Mucosa of descending colon (tissue), 3 donors: Measurements from ENCODE around the gene PDGFD. TPM values are rescaled to one million over a fixed set of nuclear protein-coding genes. Genes with fewer than 3 reads are reported as not detected.

Experiments
- ATAC-seq: fragments of 200-7000 bp; cut with Tn5 transposase; one replicate; pipeline ENCODE4 v1.9.1; 2020; ENCODE audit warnings: mild to moderate bottlenecking, moderate library complexity
- DNase-seq, 3 donors: peaks; one replicate each; pipeline ENCODE4 v3.0.0-alpha.2; 2020
- H3K36me3 ChIP-seq: fragments of 200-600 bp; one replicate; pipeline ENCODE4 v1.8.0; 2021; ENCODE audit warnings: low read depth, mild to moderate bottlenecking
- H3K4me1 ChIP-seq: fragments of 200-600 bp; one replicate; pipeline ENCODE4 v1.8.0; 2021; ENCODE audit warnings: low read depth, mild to moderate bottlenecking
- H3K4me3 ChIP-seq: fragments of 200-600 bp; one replicate; pipeline ENCODE4 v1.8.0; 2021; ENCODE audit warnings: mild to moderate bottlenecking
- H3K9me3 ChIP-seq: fragments of 200-600 bp; one replicate; pipeline ENCODE4 v1.8.0; 2021; ENCODE audit warnings: mild to moderate bottlenecking
- intact Hi-C, 2 donors: fragments of 100-400 bp; cut with DNase I in 1 of 2; cut with micrococcal nuclease in 1 of 2; formaldehyde crosslinking; loops; one replicate each; pipeline versions ENCODE4 v1.11.0 to v1.11.1; 2022; cut with DNase I, micrococcal nuclease
- total RNA-seq, 3 donors: library from RNA; stranded (reverse); fragmentation: NEBNext Ultra II Directional in 2 of 3; extraction: Animal tissue kit (Norgen Biotek cat#: 25700) in 2 of 3; gene quantifications; one replicate each; pipeline versions ENCODE4 v1.2.1 to v1.2.4, GENCODE V29; 2021 to 2023
- TF ChIP-seq, protein P1 (sequence below): fragments of 200-600 bp; IDR thresholded peaks from one replicate; pipeline ENCODE4 v1.8.0; 2022; ENCODE audit warnings: antibody characterized with exemption, mild to moderate bottlenecking
- donor health status: DM: no; HTN: no; CAD: no; lungs with moderate emphysema.
- donor health status: DM: no; HTN: no; CAD: no.
- donor health status: DM: no; HTN: yes; CAD: no.

PDGFD gene
- total RNA-seq, 3 donors from 2014 or later, result 3.4 to 6.9 (median 5.7) TPM

DNA sequence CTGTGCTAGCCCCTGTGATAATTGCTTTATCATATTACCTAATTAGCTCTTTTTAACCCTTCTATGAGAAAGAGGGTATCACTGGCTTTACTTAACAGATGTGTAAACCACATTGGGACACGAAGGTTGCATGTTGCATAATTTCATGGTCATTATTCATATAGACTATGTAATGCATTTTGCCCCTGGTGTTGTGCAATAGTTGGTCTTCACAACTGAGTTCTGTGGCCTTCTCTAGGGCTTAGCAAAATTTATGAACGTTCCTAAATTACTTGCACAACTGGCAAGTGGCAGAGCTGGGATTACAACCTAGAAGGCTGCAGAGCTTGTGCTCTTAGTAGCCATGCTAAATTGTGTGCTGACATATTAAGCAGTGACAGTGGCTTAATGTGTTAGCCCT lies 34.6 kb upstream of the PDGFD start:
- no peak for ATAC-seq
- H3K9me3 ChIP-seq, result no peaks in the 10 kb centered on the region
- no peaks in the 10 kb centered on the region for H3K36me3 ChIP-seq
- intact Hi-C loops, result no loop called here
- TF ChIP-seq, protein P1, sequence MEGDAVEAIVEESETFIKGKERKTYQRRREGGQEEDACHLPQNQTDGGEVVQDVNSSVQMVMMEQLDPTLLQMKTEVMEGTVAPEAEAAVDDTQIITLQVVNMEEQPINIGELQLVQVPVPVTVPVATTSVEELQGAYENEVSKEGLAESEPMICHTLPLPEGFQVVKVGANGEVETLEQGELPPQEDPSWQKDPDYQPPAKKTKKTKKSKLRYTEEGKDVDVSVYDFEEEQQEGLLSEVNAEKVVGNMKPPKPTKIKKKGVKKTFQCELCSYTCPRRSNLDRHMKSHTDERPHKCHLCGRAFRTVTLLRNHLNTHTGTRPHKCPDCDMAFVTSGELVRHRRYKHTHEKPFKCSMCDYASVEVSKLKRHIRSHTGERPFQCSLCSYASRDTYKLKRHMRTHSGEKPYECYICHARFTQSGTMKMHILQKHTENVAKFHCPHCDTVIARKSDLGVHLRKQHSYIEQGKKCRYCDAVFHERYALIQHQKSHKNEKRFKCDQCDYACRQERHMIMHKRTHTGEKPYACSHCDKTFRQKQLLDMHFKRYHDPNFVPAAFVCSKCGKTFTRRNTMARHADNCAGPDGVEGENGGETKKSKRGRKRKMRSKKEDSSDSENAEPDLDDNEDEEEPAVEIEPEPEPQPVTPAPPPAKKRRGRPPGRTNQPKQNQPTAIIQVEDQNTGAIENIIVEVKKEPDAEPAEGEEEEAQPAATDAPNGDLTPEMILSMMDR, result no peak
- H3K4me3 ChIP-seq, result no peak overlapping the region
- DNase-seq, result no peak
- no peaks in the 10 kb centered on the region for H3K4me1 ChIP-seq

DNA sequence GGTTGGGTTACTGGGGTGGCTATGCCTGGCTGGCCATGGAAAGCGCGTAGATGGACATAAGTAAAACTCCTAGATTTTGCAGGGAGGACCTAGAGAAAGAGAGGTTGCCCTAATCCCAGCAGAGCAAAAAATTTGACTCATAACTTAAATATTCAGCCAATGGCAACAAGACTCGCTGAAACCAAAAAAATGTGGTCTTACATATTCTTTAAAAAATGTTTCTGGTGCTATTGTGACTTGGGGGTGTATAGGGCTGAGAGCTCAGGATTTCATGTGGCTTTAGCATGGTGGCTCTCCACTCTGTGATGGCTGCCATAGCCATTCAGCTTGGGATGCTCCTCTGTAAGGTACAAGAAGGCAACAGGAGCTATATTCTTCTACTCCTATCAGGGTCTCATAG lies 27.2 kb upstream of the PDGFD start:
- intact Hi-C loops, result no loop called here
- ATAC-seq, result no peak
- H3K4me3 ChIP-seq, result no peak overlapping the region

DNA sequence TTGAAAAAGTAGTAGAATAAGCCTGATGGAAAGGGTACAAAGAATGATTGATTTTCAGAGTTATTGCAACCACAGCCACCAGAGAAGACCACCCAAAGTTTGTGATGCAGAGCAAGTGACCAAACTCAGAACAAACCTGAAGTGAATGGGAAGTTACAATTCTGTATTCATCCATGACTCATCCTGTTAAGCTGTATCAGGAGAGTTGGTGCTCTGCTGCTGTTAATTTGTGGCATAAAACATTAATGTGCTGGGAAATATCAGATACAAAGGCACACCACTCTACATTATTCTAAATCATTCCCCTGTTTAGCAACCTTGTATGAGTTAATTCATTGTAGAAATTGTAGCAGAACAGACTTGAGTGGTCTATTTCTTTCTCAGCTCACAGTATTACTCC lies 19.6 kb upstream of the PDGFD start:
- TF ChIP-seq, protein P1, result no peak
- no peaks in the 10 kb centered on the region for H3K9me3 ChIP-seq
- H3K36me3 ChIP-seq, result no peaks in the 10 kb centered on the region
- DNase-seq (no peak), ATAC-seq (no peak)
- intact Hi-C loops, result no loop called here
- no peak overlapping the region for H3K4me3 ChIP-seq
- H3K4me1 ChIP-seq, result no peaks in the 10 kb centered on the region

More for the DNA sequence above, 27.2 kb upstream of the PDGFD start:
- H3K4me1 ChIP-seq, result no peaks in the 10 kb centered on the region
- no peaks in the 10 kb centered on the region for H3K36me3 ChIP-seq
- H3K9me3 ChIP-seq, result no peaks in the 10 kb centered on the region
- TF ChIP-seq, protein P1, result no peak
- no peak for DNase-seq

DNA sequence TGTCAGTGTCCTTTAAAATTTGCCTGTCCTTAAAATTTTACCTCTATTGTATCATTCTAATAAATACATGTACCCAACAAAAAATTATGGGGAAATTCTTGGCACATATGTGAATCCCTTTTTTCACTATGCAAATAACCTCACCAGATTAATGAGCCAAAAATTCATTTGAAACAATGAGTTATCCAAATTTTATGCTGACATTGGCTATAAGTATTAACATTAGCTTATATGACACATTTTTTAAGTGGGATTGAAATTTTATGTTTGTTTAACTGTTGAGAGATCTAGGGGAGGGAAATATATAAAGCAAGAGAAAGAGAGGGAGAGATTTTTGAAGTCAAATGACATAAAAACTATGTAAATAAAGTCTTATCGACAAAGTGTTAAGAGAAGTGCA lies 11.8 kb upstream of the PDGFD start:
- H3K9me3 ChIP-seq, result no peaks in the 10 kb centered on the region
- H3K4me1 ChIP-seq, result no peaks in the 10 kb centered on the region
- no peaks in the 10 kb centered on the region for H3K36me3 ChIP-seq
- no peak for ATAC-seq
- TF ChIP-seq, protein P1, result no peak
- H3K4me3 ChIP-seq, result no peak overlapping the region
- intact Hi-C loops, result no loop called here
- DNase-seq, result no peak

DNA sequence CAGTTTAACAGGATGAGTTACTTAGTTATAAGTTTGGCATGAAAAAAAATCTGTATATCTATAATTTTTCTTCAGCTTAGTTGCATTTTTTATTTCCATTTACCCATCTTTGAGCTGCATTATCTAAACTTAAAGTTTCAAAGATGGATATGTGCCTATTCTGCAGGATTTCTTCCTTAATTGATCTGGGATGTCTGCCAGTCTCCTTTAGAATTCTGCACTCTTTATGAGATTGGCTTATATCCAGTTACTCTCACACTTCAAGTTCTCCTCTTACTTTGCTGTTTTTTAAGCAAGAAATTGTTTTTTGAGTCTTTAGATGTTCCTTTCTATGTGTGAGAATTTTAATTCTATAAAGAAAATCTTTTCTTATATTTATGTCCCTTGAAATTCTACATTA lies 5.1 kb upstream of the PDGFD start:
- Histone ChIP-seq H3K4me1 (no peaks in the 10 kb centered on the region), H3K4me3 (no peak overlapping the region), H3K36me3 (no peaks in the 10 kb centered on the region), H3K9me3 (no peaks in the 10 kb centered on the region)
- no peak for ATAC-seq
- no peak for DNase-seq
- intact Hi-C loops, result no loop called here
- TF ChIP-seq, protein P1, result no peak

DNA sequence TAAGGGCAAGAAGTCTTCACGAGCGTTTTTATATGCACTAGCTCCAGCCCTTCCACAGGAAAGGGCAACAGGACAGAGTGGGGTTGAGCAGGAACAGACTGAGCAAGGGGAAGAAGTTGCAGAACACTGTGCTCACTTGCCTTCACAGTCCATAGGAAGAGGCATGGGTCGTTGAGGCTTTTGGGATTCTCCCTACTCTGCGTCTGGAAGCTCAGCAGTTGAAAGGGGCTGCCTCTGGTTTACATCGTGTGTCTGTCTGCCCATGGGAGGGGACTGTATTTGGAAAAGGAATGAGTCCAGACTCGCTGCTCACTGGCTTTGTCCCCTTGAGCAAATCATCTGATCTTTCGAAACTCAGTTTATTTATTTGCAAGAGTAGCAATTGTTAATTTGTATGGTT lies 1.1 kb upstream of the PDGFD start:
- no peak for DNase-seq
- no peak for ATAC-seq
- intact Hi-C loops, result no loop called here

More for the DNA sequence above, 1.1 kb upstream of the PDGFD start:
- Histone ChIP-seq H3K4me3 (no peak overlapping the region), H3K36me3 (no peaks in the 10 kb centered on the region), H3K4me1 (peaks cover 9% of the 10 kb centered on the region), H3K9me3 (no peaks in the 10 kb centered on the region)
- TF ChIP-seq, protein P1, result no peak
